Raji (cell line): ENCODE data around the gene NCLN.

Experiments used
- POLR2A ChIP-seq: IDR thresholded peaks from 2 replicates; pipeline ENCODE4 v1.6.1; 2011; ENCODE audit warnings: low read depth, low read length, control low read depth; ENCODE audit not compliant: insufficient read depth

Gene NCLN

GRCh38 chr19:3151563-3152418 is 33.9 kb upstream of the NCLN start:
- TF ChIP-seq POLR2A, result no peak

DNA sequence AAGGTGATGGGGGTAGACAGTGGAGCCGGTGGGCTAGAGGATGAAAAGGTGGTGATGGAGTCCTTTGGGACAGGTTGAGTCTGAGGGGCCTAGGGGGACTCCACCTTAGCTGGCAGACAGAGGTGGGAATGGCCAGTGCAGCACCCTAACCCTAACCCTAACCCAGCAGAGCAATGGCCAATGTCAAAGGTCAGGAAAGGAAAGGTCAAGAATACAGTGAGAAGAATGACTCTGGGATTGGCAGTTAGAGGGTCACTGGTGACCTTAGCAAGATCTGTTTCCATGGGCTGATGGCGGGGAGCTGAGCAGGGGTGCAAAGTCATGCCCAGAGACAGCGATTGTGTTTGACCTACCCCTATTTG is 33.3 kb upstream of the NCLN start:
- no peak for TF ChIP-seq POLR2A

DNA sequence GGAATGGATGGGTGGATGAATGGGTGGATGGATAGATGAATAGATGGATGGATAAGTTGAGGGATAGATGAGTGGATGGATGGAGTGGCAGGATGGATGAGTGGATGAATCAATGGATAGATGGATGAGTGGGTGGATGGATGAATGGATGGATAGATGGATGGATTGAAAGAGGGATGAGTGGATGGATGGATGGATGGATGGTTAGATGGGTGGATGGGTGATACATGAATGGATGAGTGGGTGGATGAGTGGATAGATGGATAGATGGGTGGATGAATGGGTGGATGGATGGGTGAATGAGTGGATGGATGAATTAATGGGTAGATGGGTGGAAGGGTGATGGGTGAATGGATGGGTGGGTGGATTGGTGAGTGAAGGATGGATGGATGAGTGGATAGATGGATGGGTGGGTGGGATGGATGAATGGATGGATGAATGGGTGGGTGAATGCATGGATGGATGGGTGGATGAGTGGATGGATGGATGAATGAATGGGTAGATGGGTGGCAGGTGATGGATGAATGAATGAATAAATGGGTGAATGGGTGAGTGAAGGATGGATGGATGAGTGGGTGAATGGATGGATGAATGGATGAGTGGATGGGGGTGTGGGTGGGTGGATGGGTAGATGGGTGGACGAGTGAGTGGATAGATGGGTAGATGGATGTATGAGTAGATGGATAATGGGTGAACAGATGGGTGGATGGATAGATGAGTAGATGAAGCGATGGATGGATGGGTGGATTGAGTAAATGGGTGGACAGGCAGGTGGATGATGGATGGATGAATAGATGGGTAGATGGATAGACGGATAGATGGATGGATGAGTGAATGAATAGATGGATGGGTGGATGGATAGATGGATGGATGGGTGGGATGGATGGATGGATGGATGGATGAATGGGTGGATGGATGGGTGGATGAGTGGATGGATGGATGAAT is 32.2 kb upstream of the NCLN start:
- no peak for TF ChIP-seq POLR2A

GRCh38 chr19:3154957-3155736 is 30.6 kb upstream of the NCLN start:
- no peak for TF ChIP-seq POLR2A

- no peak for TF ChIP-seq POLR2A
Observed at GRCh38 chr19:3157096-3157845, 28.5 kb upstream of the NCLN start.

DNA sequence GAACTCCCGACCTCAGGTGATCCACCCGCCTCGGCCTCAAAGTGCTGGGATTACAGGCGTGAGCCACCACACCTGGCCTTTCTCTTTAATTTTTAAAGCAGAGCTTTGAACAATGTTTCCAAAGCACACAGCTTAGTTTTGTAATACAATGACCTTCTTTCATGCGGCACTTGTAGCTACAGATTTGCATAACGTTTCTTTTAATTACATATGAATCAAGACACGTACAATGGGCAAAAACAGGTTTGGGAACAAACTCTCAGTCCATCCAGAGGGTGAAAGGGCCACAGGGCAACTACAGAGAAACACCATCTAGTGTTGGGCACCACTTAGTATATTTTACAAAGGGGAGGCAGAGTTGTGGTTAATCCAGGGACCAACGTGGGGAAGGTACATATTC is 26.2 kb upstream of the NCLN start:
- TF ChIP-seq POLR2A, result no peak

DNA sequence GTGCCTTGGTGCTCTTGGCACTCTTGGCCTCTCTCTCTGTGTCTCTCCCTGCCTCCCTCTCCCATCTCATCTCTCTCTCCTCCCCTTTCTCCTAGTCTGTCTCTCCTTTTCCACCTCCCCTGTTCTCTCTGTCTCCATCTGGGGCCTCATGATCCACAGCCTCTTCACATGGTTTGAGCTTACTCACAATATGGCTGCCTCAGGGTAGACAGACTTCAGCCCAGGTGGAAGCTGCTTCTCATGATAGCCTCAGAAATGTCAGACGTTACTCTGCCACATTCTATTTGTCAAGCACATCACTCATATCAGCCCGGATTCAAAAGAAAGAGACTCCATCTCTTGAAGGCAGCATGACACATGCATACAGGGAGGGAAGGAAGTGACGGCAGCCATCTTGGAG is 25.5 kb upstream of the NCLN start:
- no peak for TF ChIP-seq POLR2A

DNA sequence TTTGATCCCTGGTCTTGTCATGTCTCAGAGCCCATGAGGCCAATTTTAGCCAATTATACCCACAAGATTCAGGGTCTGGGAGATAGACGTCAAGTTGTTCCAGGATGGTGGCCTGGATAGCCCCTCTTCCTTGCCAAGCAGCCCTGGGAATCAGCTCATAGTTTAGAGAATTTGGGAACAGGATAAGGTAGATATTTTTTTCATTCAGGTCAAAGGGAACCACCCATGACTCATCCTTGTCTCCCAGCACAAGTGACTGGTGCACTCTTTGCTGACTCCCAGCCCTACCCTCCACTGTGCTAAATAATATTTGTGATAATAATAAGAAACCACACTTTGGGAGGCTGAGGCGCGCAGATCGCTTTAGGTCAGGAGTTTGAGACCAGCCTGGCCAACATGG is 24.3 kb upstream of the NCLN start:
- TF ChIP-seq POLR2A, result no peak

DNA sequence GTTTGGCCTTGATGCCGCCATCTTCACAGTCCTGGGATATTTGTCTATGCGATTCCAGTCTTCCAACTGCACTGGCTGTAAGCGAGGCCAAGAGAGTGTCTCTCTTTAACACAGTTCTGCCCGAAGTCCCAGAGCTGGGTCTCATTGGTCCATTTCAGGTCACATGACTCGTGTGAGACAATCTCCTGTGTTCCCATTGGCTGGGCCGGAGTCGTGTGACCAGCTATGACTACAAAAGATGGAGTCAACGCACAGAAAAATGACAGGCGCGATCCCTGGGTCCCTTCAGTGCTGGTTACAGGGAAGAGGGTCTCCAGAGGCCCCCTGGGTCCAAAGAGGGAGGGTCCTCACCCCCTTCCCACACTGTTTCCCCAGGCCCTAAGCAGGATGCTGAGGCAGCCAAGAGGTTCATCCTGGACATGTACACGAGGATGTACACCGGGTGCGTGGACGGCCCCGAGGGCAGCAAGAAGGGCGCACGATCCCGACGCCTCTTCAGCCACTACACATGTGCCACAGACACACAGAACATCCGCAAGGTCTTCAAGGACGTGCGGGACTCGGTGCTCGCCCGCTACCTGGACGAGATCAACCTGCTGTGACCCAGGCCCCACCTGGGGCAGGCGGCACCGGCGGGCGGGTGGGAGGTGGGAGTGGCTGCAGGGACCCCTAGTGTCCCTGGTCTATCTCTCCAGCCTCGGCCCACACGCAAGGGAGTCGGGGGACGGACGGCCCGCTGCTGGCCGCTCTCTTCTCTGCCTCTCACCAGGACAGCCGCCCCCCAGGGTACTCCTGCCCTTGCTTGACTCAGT is 23.1 kb upstream of the NCLN start:
- TF ChIP-seq POLR2A, result no peak

DNA sequence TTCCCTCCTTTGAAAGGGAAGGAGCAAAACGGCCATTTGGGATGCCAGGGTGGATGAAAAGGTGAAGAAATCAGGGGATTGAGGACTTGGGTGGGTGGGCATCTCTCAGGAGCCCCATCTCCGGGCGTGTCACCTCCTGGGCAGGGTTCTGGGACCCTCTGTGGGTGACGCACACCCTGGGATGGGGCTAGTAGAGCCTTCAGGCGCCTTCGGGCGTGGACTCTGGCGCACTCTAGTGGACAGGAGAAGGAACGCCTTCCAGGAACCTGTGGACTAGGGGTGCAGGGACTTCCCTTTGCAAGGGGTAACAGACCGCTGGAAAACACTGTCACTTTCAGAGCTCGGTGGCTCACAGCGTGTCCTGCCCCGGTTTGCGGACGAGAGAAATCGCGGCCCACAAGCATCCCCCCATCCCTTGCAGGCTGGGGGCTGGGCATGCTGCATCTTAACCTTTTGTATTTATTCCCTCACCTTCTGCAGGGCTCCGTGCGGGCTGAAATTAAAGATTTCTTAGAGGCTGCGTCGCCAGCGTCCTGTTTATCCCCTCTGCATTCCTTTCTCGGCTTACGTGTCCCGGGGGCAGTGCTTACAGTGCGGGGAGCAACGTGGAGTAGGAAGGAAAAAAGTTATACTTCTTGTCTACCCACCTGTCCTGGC is 22.4 kb upstream of the NCLN start:
- no peak for TF ChIP-seq POLR2A

DNA sequence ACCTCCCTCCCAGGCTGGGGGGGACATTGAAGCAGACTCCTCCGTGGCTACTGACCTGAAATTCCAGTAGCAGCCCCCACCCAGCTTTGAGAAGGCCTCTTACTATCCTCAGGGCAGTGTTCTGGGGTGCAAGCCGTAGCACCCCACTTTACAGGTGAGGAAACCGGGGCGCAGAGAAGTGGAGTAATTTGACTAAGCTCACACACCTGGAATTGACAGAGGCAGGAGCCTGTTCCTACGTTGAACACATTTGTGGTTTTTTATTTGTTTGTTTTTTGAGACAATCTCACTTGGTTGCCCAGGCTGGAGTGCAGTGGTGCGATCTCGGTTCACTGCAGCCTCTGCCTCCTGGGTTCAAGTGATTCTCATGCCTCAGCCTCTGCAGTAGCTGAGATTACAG is 21.8 kb upstream of the NCLN start:
- TF ChIP-seq POLR2A, result no peak

GRCh38 chr19:3167533-3168272 is 18.0 kb upstream of the NCLN start:
- no peak for TF ChIP-seq POLR2A

- TF ChIP-seq POLR2A, result no peak
Observed at GRCh38 chr19:3171894-3172672, 13.6 kb upstream of the NCLN start.
